CD4-positive, alpha-beta T cell (primary cell): Measurements from ENCODE around the gene RDH12. TPM values are rescaled to one million over a fixed set of nuclear protein-coding genes. Genes with fewer than 3 reads are reported as not detected.

Experiments
- ATAC-seq: fragments of 200-7000 bp; cut with Tn5 transposase; one replicate; pipeline ENCODE4 v1.10.0; 2022; ENCODE audit warnings: mild to moderate bottlenecking; ENCODE audit not compliant: poor library complexity
- CTCF ChIA-PET: fragments of 350-600 bp; sonication (Branson Sonifier 250); formaldehyde crosslinking; loops from one replicate; lab custom pipeline; 2021; ENCODE audit warnings: antibody characterized with exemption, inconsistent platforms; lab: Charles Lee
- POLR2A ChIA-PET: fragments of 350-600 bp; sonication (Branson Sonifier 250); formaldehyde crosslinking; loops from one replicate; lab custom pipeline; 2021; ENCODE audit warnings: antibody characterized with exemption, inconsistent platforms; lab: Charles Lee
- DNase-seq, 14 experiments: peaks; one replicate each; pipeline ENCODE4 v3.0.0-alpha.2; 2013 to 2020; ENCODE audit warnings: mixed read lengths in 2 of 14
- H3K27ac ChIP-seq, 2 donors: one replicate each; pipeline versions ENCODE4 v1.5.1 to v1.7.0; 2013; ENCODE audit warnings: low read length in 2 of 2, low read depth in 1 of 2, mild to moderate bottlenecking in 1 of 2
- H3K27me3 ChIP-seq, 2 experiments: 1 replicate in 1 of 2; 2 replicates in 1 of 2; pipeline versions ENCODE4 v1.6.1 to v1.7.0; 2013; ENCODE audit warnings: low read length in 2 of 2, control low read depth in 1 of 2, mild to moderate bottlenecking in 1 of 2, moderate library complexity in 1 of 2; ENCODE audit not compliant: insufficient read depth in 2 of 2, control insufficient read depth in 1 of 2
- H3K36me3 ChIP-seq: one replicate; pipeline ENCODE4 v1.6.1; 2013; ENCODE audit warnings: low read length, control low read depth; ENCODE audit not compliant: insufficient read depth
- H3K4me1 ChIP-seq: one replicate; pipeline ENCODE4 v1.6.1; 2013; ENCODE audit warnings: low read length, control low read depth; ENCODE audit not compliant: insufficient read depth
- H3K4me3 ChIP-seq: one replicate; pipeline ENCODE4 v1.5.1; 2013; ENCODE audit warnings: mild to moderate bottlenecking, low read length, moderate library complexity
- H3K9me3 ChIP-seq, 2 experiments: 1 replicate in 1 of 2; 2 replicates in 1 of 2; pipeline versions ENCODE4 v1.6.1 to v1.7.0; 2013; ENCODE audit warnings: low read length in 2 of 2, mild to moderate bottlenecking in 2 of 2, control low read depth in 1 of 2, moderate library complexity in 1 of 2; ENCODE audit not compliant: control insufficient read depth in 1 of 2, insufficient read depth in 1 of 2
- H3K27ac Mint-ChIP-seq: one replicate; pipeline ENCODE4 v1.8.0; 2020; ENCODE audit warnings: mixed read lengths
- H3K27me3 Mint-ChIP-seq: one replicate; pipeline ENCODE4 v1.8.0; 2021; ENCODE audit warnings: mixed read lengths
- H3K36me3 Mint-ChIP-seq: one replicate; pipeline ENCODE4 v1.8.0; 2021; ENCODE audit warnings: low read depth, mixed read lengths
- H3K4me1 Mint-ChIP-seq: one replicate; pipeline ENCODE4 v1.8.0; 2021; ENCODE audit warnings: low read depth, mixed read lengths
- H3K4me3 Mint-ChIP-seq: one replicate; pipeline ENCODE4 v1.8.0; 2020; ENCODE audit warnings: mild to moderate bottlenecking, mixed read lengths
- H3K9me3 Mint-ChIP-seq: one replicate; pipeline ENCODE4 v1.8.0; 2020; ENCODE audit warnings: mixed read lengths
- intact Hi-C, 2 experiments: fragments of 100-400 bp; cut with DNase I in 1 of 2; cut with micrococcal nuclease in 1 of 2; formaldehyde crosslinking; loops; one replicate each; pipeline versions ENCODE4 v1.15.1 to v1.9.0; 2023 to 2025; cut with DNase I, micrococcal nuclease
- total RNA-seq, 174 experiments: library from RNA in 2 of 174; stranded (reverse) in 2 of 174; gene quantifications; one replicate each; pipeline ENCODE4 v1.2.3 and lab custom pipeline; 2021 to 2026
- TF ChIP-seq, protein P1 (sequence below): fragments of 200-600 bp; IDR thresholded peaks from one replicate; pipeline ENCODE4 v1.8.0; 2022; ENCODE audit warnings: antibody characterized with exemption, mild to moderate bottlenecking

Gene RDH12
- total RNA-seq, 2 experiments from 2014 or later, result not detected

DNA sequence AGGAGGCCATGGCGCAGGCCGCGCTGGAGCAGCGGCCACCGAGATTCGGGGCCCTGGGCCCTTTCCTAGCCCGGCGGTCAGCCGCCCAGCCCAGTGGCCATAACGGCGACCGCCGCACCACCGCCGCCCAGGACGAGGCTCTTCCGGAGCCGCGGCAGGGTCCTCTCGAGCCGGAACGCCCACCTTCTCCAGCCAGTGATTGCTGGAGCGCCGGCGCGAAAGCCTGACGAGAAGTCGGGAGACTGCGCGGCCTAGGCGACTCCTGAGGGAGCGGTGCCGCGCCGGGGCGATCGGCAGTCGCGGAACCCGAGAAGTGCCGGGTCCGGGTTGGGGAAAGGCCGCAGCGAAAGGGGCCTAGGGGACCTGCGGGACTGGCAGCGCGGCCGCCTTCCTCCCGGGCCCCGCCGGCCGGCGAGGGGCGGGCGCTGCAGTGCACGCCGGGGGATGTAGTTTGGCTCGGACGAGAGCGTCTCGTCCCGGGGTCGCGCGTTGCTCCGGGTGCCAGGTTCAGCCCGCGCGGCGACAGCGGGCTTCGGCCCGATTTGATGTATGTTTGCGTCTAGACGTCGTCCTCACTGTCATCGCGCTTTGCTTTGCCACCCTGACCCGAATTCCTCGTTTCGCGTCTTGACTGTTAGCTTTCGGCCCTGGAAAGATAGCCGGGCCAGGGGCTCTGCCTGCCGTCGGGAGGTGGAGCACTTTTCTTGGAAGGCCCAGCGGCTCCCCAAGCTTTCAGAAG is 27.0 kb upstream of the RDH12 start, which contains the start of gene VTI1B:
TSS of gene VTI1B (minus strand) at position 153 of the 739 bp plus-strand sequence. CDS start at position 10, 143 bp downstream.
- intact Hi-C loops, result loop anchor here (1.0 to 5.0 kb wide), 5 partner anchors 20 to 1723 kb away; partner anchors contain the start of genes RDH11 (in 2 of the 2), EIF2S1 (in 1 of the 2), ERH (in 1 of the 2) and PIGH (in 1 of the 2)
- peaks cover 12% of the 10 kb centered on the region for H3K36me3 ChIP-seq

DNA sequence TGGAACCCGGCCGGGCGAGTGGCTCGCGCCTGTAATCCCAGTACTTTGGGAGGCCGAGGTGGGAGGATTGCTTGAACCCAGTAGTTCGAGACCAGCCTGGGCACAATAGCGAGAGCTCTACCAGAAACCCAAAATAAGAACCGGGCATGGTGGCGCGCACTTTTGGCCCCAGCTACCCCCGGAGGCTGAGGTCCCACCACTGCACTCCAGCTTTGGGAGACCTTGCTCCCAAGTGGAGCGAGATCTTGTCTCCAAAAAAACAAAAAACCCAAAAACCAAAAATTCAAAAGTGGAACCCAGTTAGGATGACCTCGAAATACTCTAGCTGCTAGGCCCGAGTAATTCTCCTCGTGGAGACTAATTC is 26.5 kb upstream of the RDH12 start:
- Mint-ChIP-seq H3K4me3 (peak overlapping the region; percentile 91), H3K4me1 (peaks cover 38% of the 10 kb centered on the region), H3K36me3 (peaks cover 13% of the 10 kb centered on the region), H3K27ac (peak overlapping the region; percentile 89), H3K9me3 (no peaks in the 10 kb centered on the region), H3K27me3 (no peaks in the 10 kb centered on the region)
- Histone ChIP-seq H3K27me3 (no peaks in the 10 kb centered on the region), H3K27ac (peak overlapping the region; percentile 50 to 92), H3K4me3 (peak overlapping the region; percentile 83), H3K9me3 (no peaks in the 10 kb centered on the region), H3K36me3 (peaks cover 13% of the 10 kb centered on the region), H3K4me1 (peaks cover 33% of the 10 kb centered on the region)
- ATAC-seq, result no peak
- POLR2A ChIA-PET, result interaction anchor here (1.0 to 4.3 kb wide), 4 partner anchors 14 to 75 kb away, joined by 4 to 42 read pairs (median 6); partner anchors contain the start of genes PIGH and RDH11
- CTCF ChIA-PET, result interaction anchor here (1.4 to 3.7 kb wide), 4 partner anchors 20 to 75 kb away, joined by 5 to 21 read pairs (median 15); partner anchors contain the start of genes PIGH and RDH11
- no peak for DNase-seq
- intact Hi-C loops, result loop anchor here (2.0 to 5.0 kb wide), 2 partner anchors 20 to 313 kb away; partner anchors contain the start of genes EIF2S1 (in 1 of the 2) and RDH11 (in 1 of the 2)
- TF ChIP-seq, protein P1, sequence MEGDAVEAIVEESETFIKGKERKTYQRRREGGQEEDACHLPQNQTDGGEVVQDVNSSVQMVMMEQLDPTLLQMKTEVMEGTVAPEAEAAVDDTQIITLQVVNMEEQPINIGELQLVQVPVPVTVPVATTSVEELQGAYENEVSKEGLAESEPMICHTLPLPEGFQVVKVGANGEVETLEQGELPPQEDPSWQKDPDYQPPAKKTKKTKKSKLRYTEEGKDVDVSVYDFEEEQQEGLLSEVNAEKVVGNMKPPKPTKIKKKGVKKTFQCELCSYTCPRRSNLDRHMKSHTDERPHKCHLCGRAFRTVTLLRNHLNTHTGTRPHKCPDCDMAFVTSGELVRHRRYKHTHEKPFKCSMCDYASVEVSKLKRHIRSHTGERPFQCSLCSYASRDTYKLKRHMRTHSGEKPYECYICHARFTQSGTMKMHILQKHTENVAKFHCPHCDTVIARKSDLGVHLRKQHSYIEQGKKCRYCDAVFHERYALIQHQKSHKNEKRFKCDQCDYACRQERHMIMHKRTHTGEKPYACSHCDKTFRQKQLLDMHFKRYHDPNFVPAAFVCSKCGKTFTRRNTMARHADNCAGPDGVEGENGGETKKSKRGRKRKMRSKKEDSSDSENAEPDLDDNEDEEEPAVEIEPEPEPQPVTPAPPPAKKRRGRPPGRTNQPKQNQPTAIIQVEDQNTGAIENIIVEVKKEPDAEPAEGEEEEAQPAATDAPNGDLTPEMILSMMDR, result no peak

More for the DNA sequence above, 27.0 kb upstream of the RDH12 start, which contains the start of gene VTI1B:
- no peaks in the 10 kb centered on the region for H3K27me3 ChIP-seq
- TF ChIP-seq, protein P1, result no peak
- Mint-ChIP-seq H3K4me3 (peak within 1 kb of the TSS; percentile 91), H3K27ac (peak within 1 kb of the TSS; percentile 89), H3K36me3 (peaks cover 13% of the 10 kb centered on the region), H3K9me3 (no peaks in the 10 kb centered on the region), H3K4me1 (peaks cover 43% of the 10 kb centered on the region), H3K27me3 (no peaks in the 10 kb centered on the region)
- peak; percentile 57 to 89 (median 72) for DNase-seq
- peak within 1 kb of the TSS; percentile 92 to 95 for H3K27ac ChIP-seq
- ChIA-PET CTCF (interaction anchor here (1.3 to 3.7 kb wide), 5 partner anchors 20 to 315 kb away, joined by 4 to 21 read pairs (median 11); partner anchors contain the start of genes ATP6V1D, EIF2S1, PIGH and RDH11), POLR2A (interaction anchor here (0.7 to 4.3 kb wide), 9 partner anchors 11 to 315 kb away, joined by 3 to 42 read pairs (median 5); partner anchors contain the start of genes ATP6V1D, EIF2S1, PIGH and RDH11)
- peaks cover 33% of the 10 kb centered on the region for H3K4me1 ChIP-seq
- H3K4me3 ChIP-seq, result peak within 1 kb of the TSS; percentile 83
- no peaks in the 10 kb centered on the region for H3K9me3 ChIP-seq
- ATAC-seq, result peak; percentile 91

DNA sequence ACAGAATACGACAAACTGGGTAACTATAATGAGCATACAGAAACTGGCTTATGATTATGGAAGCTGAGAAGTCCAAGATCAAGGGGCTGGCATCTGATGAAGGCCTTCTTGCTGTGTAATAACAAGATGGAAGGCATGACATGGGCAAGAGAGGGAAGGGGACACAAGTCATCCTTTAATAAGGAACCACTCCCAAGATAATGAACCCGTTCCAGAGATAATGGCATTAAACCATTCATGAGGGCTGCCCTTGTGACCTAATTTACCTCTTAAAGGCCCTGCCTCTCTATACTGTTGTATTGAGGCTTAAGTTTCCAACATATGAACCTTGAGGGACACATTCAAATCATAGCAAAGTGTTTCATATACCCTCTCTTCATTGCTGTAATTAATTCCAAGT is 22.7 kb upstream of the RDH12 start:
- intact Hi-C loops, result loop anchor here in 1 of 2 experiments (5.0 kb wide), 1 partner anchor 317 kb away; the partner anchor contains the start of gene EIF2S1
- no peak overlapping the region for H3K27ac Mint-ChIP-seq
- ChIA-PET CTCF (interaction anchor here (0.7 kb wide), 1 partner anchor 12 kb away, joined by 3 read pairs; no protein-coding TSS in a partner anchor), POLR2A (no interaction called here)
- no peaks in the 10 kb centered on the region for H3K27me3 ChIP-seq
- no peak overlapping the region for H3K27ac ChIP-seq
- H3K4me1 Mint-ChIP-seq, result peaks cover 26% of the 10 kb centered on the region
- no peak overlapping the region for H3K4me3 ChIP-seq
- ATAC-seq (no peak), DNase-seq (no peak)
- peaks cover 36% of the 10 kb centered on the region for H3K36me3 ChIP-seq
- H3K9me3 Mint-ChIP-seq, result no peaks in the 10 kb centered on the region
- peaks cover 46% of the 10 kb centered on the region for H3K36me3 Mint-ChIP-seq
- no peaks in the 10 kb centered on the region for H3K27me3 Mint-ChIP-seq
- H3K9me3 ChIP-seq, result no peaks in the 10 kb centered on the region
- TF ChIP-seq, protein P1, result no peak
- peaks cover 8% of the 10 kb centered on the region for H3K4me1 ChIP-seq
- no peak overlapping the region for H3K4me3 Mint-ChIP-seq
